ENCODE measurements around the gene APIP.

DNA sequence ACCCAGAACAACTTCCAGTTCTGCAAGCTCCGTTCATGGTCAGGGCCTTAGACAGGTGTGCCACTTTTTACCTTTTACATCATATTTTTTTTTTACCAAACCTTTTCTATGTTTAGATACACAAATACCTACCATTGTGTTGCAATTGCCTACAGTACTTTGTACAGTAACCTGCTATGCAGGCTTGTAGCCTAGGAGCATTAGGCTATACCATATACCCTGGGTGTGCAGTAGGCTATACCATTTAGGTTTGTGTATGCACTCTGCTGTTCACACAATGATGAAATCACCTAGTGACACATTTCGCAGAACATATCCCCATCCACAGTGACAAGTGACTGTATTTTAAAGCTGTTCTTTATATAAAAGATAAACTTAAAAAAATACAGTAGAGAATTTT is 29.6 kb downstream of the APIP start:
- TF ChIP-seq BCL11A (IDR thresholded peaks at IDR 0.05; ENCODE audit: low read depth in 2 of 2, low read length in 2 of 2) (no peak), MAX (IDR thresholded peaks at IDR 0.05) (no peak), JUND (IDR thresholded peaks at IDR 0.05; ENCODE audit: low read length) (no peak)
- TF ChIP-seq, protein P1, sequence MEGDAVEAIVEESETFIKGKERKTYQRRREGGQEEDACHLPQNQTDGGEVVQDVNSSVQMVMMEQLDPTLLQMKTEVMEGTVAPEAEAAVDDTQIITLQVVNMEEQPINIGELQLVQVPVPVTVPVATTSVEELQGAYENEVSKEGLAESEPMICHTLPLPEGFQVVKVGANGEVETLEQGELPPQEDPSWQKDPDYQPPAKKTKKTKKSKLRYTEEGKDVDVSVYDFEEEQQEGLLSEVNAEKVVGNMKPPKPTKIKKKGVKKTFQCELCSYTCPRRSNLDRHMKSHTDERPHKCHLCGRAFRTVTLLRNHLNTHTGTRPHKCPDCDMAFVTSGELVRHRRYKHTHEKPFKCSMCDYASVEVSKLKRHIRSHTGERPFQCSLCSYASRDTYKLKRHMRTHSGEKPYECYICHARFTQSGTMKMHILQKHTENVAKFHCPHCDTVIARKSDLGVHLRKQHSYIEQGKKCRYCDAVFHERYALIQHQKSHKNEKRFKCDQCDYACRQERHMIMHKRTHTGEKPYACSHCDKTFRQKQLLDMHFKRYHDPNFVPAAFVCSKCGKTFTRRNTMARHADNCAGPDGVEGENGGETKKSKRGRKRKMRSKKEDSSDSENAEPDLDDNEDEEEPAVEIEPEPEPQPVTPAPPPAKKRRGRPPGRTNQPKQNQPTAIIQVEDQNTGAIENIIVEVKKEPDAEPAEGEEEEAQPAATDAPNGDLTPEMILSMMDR (IDR thresholded peaks at IDR 0.05; ENCODE audit: control extremely low read depth in 1 of 3, insufficient read depth in 1 of 3, low read depth in 1 of 3, low read length in 3 of 3) = no peak
